Measurements from ENCODE around the gene EXOSC9.

Gene EXOSC9

DNA sequence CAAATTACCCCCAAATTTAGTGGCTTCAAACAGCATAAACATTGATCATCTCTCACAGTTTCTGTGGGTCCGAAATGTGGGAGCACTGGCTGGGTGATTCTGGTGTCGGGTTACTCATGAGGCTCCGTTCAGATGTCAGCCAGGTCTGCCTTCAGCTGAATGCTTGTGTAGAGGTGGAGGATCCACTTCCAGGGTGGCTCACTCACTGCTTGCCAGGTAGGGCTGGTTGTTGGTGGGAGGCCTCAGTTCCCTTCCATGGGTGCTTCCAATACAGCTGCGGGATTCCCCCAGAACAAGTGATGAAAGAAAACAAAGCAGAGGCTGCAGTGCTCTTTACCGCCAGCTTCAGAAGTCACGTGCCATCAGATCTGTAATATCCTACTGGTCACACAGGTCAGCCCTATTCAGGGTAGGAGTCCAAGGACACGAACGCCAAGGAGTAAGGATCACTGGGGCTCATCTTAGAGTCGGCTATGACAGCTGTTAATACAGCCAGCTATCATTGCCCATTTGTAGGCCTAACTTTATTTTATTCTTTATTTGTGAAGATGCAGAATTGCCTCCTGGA lies 35.1 kb upstream of the EXOSC9 start:
- peaks cover 61% of the 10 kb centered on the region for H3K27me3 ChIP-seq (ENCODE audit: insufficient read depth, insufficient read length)
- no peak overlapping the region for H3K9ac ChIP-seq (ENCODE audit: insufficient read length, low read depth)
- TF ChIP-seq SUZ12 (IDR thresholded peaks at IDR 0.05; ENCODE audit: extremely low read depth, insufficient read depth, insufficient read length): no peak
- TF ChIP-seq YY1 (IDR thresholded peaks at IDR 0.05; ENCODE audit: insufficient read depth, insufficient read length): no peak
- TF ChIP-seq ZNF274 (IDR thresholded peaks at IDR 0.05; ENCODE audit: low read depth, low read length): no peak

DNA sequence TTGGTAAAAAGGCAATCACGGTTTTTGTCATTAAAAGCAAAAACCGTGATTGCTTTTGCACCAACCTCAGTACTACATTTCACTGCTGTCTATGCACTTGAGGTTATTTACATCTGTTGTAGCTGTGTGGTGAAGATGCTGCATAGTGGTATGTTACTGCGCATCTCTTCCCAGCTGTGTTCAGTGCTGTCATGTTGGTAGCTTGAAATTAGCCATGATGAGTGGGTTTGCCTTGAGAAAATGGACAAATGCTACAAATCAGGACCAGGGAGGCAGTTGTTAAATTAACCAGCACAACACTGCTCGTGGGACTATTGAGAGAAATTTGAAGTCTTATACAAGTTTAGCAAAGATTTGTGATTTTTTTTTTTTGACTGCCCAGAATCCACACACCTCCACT lies 34.0 kb upstream of the EXOSC9 start:
- Histone ChIP-seq H3K4me1 (ENCODE audit: insufficient read depth, insufficient read length) (peaks cover 3% of the 10 kb centered on the region), H3K27me3 (ENCODE audit: insufficient read depth, insufficient read length) (peaks cover 59% of the 10 kb centered on the region), H3K9ac (ENCODE audit: insufficient read length, low read depth) (no peak overlapping the region), H3K4me3 (ENCODE audit: insufficient read length, low read depth) (no peak overlapping the region), H3K9me3 (ENCODE audit: insufficient read depth, low read length) (no peaks in the 10 kb centered on the region), H3K36me3 (ENCODE audit: insufficient read depth, insufficient read length, low read length) (no peaks in the 10 kb centered on the region)
- DNase-seq (ENCODE audit: low read depth, low spot score): no peak
- TF ChIP-seq YY1 (IDR thresholded peaks at IDR 0.05; ENCODE audit: insufficient read depth, insufficient read length) (no peak), SUZ12 (IDR thresholded peaks at IDR 0.05; ENCODE audit: extremely low read depth, insufficient read depth, insufficient read length) (no peak), ZNF274 (IDR thresholded peaks at IDR 0.05; ENCODE audit: low read depth, low read length) (no peak)

More for the DNA sequence above, 35.1 kb upstream of the EXOSC9 start:
- Histone ChIP-seq H3K4me3 (ENCODE audit: insufficient read length, low read depth) (no peak overlapping the region), H3K36me3 (ENCODE audit: insufficient read depth, insufficient read length, low read length) (no peaks in the 10 kb centered on the region), H3K9me3 (ENCODE audit: insufficient read depth, low read length) (no peaks in the 10 kb centered on the region), H3K4me1 (ENCODE audit: insufficient read depth, insufficient read length) (peaks cover 3% of the 10 kb centered on the region)
- no peak for DNase-seq (ENCODE audit: low read depth, low spot score)

DNA sequence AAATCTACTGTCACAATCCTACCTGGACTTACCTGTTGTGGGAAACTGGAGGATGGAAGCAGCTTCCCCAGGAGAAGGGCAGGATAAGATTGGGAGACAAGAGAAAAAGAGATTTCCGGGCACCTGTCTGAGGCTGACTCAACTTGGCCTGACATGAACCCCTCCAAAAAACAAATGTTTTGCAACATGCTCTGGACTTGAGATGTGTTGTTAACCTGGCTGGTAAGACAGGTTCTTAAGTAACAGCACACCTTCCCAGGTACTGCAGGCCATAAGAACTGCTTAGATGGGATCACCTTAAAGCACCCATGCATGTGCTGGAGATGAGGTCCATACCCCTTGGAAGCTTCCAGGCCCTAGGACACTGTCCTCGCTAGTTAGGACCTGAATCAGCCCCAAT lies 31.8 kb upstream of the EXOSC9 start:
- H3K36me3 ChIP-seq (ENCODE audit: insufficient read depth, insufficient read length, low read length): no peaks in the 10 kb centered on the region
- no peak for DNase-seq (ENCODE audit: low read depth, low spot score)
- TF ChIP-seq ZNF274 (IDR thresholded peaks at IDR 0.05; ENCODE audit: low read depth, low read length) (no peak), SUZ12 (IDR thresholded peaks at IDR 0.05; ENCODE audit: extremely low read depth, insufficient read depth, insufficient read length) (no peak), YY1 (IDR thresholded peaks at IDR 0.05; ENCODE audit: insufficient read depth, insufficient read length) (no peak)
- no peak overlapping the region for H3K4me3 ChIP-seq (ENCODE audit: insufficient read length, low read depth)
- peaks cover 37% of the 10 kb centered on the region for H3K27me3 ChIP-seq (ENCODE audit: insufficient read depth, insufficient read length)
- peaks cover 6% of the 10 kb centered on the region for H3K4me1 ChIP-seq (ENCODE audit: insufficient read depth, insufficient read length)
- H3K9ac ChIP-seq (ENCODE audit: insufficient read length, low read depth): no peak overlapping the region
- H3K9me3 ChIP-seq (ENCODE audit: insufficient read depth, low read length): no peaks in the 10 kb centered on the region

DNA sequence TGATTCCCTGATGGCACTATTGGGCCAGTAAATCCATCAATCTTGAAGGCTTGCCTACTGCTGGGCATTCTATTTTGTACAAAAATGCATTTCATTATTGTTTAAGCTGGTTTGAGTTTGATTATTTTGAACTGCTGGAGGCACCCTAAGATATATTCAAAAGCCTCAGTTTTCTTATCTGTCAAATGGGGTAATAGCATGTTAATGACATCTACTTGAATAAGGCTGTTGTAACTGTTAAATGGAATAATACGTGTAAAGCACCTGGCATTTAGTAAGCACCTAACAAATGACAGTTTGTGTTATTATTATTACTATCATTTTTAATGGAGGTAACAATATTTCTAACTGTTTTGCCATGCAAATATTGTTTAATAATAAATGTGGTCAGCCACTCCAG lies 29.3 kb upstream of the EXOSC9 start:
- Histone ChIP-seq H3K27me3 (ENCODE audit: insufficient read depth, insufficient read length) (peaks cover 12% of the 10 kb centered on the region), H3K9me3 (ENCODE audit: insufficient read depth, low read length) (no peaks in the 10 kb centered on the region), H3K9ac (ENCODE audit: insufficient read length, low read depth) (no peak overlapping the region), H3K4me3 (ENCODE audit: insufficient read length, low read depth) (no peak overlapping the region), H3K36me3 (ENCODE audit: insufficient read depth, insufficient read length, low read length) (no peaks in the 10 kb centered on the region), H3K4me1 (ENCODE audit: insufficient read depth, insufficient read length) (peaks cover 3% of the 10 kb centered on the region)
- no peak for DNase-seq (ENCODE audit: low read depth, low spot score)
- TF ChIP-seq SUZ12 (IDR thresholded peaks at IDR 0.05; ENCODE audit: extremely low read depth, insufficient read depth, insufficient read length) (no peak), ZNF274 (IDR thresholded peaks at IDR 0.05; ENCODE audit: low read depth, low read length) (no peak), YY1 (IDR thresholded peaks at IDR 0.05; ENCODE audit: insufficient read depth, insufficient read length) (no peak)

DNA sequence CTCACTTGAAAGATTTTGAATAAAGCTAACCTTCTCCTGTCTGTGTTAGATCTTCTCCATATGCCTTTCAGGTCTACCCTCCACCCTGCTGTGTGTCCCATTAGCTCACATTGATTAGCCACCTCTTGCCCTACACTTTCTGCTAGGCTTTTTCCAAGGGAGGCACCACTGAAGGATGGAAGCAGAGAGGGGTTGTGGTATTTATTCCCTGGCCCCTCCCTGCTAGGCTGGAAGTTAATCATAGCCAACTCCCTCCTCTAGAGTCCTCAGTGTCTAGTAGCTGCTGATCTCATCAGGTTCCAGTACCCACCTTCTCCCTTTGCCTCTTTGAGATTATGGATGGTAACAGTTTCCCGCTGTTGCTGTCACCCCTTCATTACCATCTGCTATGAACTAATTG lies 27.2 kb upstream of the EXOSC9 start:
- DNase-seq (ENCODE audit: low read depth, low spot score): no peak
- no peaks in the 10 kb centered on the region for H3K36me3 ChIP-seq (ENCODE audit: insufficient read depth, insufficient read length, low read length)
- peaks cover 3% of the 10 kb centered on the region for H3K27me3 ChIP-seq (ENCODE audit: insufficient read depth, insufficient read length)
- no peak for TF ChIP-seq ZNF274 (IDR thresholded peaks at IDR 0.05; ENCODE audit: low read depth, low read length)
- no peak for TF ChIP-seq YY1 (IDR thresholded peaks at IDR 0.05; ENCODE audit: insufficient read depth, insufficient read length)
- H3K4me1 ChIP-seq (ENCODE audit: insufficient read depth, insufficient read length): peaks cover 3% of the 10 kb centered on the region
- no peaks in the 10 kb centered on the region for H3K9me3 ChIP-seq (ENCODE audit: insufficient read depth, low read length)
- H3K4me3 ChIP-seq (ENCODE audit: insufficient read length, low read depth): no peak overlapping the region
- H3K9ac ChIP-seq (ENCODE audit: insufficient read length, low read depth): no peak overlapping the region

DNA sequence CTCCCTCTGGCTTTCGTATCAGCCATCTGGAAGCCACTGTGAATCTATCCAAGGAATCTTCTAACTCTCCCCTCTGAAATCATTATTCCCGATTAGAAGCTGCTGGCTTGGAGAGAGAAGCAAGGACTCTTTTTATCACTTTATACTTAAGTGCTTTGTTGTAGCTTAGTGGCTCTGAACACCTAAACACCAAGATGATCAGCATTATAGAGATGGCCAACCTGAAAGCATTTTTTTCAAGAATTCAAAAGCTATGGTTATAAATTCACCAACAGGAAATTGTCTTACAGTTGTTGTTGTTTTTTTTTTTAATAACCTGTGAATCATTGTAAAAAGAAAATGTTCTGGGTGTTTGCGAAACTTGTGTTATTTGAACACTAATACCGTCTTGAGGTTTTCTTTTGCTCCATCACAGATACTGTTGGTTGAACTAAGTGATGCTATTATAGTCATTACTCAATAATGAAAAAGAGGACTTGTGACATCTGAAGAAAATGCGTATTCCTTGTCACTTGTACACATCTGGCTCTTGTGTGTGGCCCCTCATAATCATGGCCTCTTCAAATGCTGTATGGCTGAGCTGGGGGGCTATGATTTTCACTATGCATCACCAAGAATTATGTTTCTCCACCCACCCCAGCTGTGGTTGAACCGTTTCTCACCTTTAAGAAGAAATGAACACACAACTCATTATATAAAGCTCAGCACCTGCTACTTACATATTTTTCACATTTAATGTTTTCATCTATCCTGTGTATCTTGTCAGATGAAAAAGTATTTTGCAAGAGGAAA lies 24.3 kb upstream of the EXOSC9 start:
- no peaks in the 10 kb centered on the region for H3K9me3 ChIP-seq (ENCODE audit: insufficient read depth, low read length)
- no peaks in the 10 kb centered on the region for H3K27me3 ChIP-seq (ENCODE audit: insufficient read depth, insufficient read length)
- H3K4me3 ChIP-seq (ENCODE audit: insufficient read length, low read depth): no peak overlapping the region
- peaks cover 3% of the 10 kb centered on the region for H3K4me1 ChIP-seq (ENCODE audit: insufficient read depth, insufficient read length)
- no peak for DNase-seq (ENCODE audit: low read depth, low spot score)
- no peaks in the 10 kb centered on the region for H3K36me3 ChIP-seq (ENCODE audit: insufficient read depth, insufficient read length, low read length)
- TF ChIP-seq YY1 (IDR thresholded peaks at IDR 0.05; ENCODE audit: insufficient read depth, insufficient read length) (no peak), ZNF274 (IDR thresholded peaks at IDR 0.05; ENCODE audit: low read depth, low read length) (no peak), SUZ12 (IDR thresholded peaks at IDR 0.05; ENCODE audit: extremely low read depth, insufficient read depth, insufficient read length) (no peak)
- H3K9ac ChIP-seq (ENCODE audit: insufficient read length, low read depth): no peak overlapping the region

DNA sequence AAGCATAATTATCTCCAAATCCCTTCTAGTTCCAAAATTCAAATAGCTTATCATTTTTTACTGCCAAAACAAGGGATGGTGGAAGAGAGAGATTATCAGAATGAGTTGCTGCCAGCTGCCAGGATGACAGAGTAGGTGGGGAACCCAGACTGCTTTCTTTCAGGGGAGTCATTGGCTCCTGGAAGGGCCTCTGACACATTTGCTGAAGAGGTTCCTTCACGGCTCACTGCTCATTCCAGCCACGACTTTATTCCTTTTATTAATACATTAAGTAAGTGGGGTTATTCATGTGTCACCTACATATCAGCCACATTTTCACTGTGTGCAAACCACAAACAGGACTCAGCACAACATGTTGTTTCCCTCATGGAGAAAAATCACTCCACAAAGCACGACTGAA lies 23.5 kb upstream of the EXOSC9 start:
- DNase-seq (ENCODE audit: low read depth, low spot score): no peak
- TF ChIP-seq ZNF274 (IDR thresholded peaks at IDR 0.05; ENCODE audit: low read depth, low read length) (no peak), YY1 (IDR thresholded peaks at IDR 0.05; ENCODE audit: insufficient read depth, insufficient read length) (no peak), SUZ12 (IDR thresholded peaks at IDR 0.05; ENCODE audit: extremely low read depth, insufficient read depth, insufficient read length) (no peak)
- Histone ChIP-seq H3K4me1 (ENCODE audit: insufficient read depth, insufficient read length) (peaks cover 3% of the 10 kb centered on the region), H3K4me3 (ENCODE audit: insufficient read length, low read depth) (no peak overlapping the region), H3K9ac (ENCODE audit: insufficient read length, low read depth) (no peak overlapping the region), H3K27me3 (ENCODE audit: insufficient read depth, insufficient read length) (no peaks in the 10 kb centered on the region), H3K36me3 (ENCODE audit: insufficient read depth, insufficient read length, low read length) (no peaks in the 10 kb centered on the region), H3K9me3 (ENCODE audit: insufficient read depth, low read length) (no peaks in the 10 kb centered on the region)

Measured in NT2/D1 (cell line).